PC-9 (cell line): ENCODE measurements around the gene CDK5RAP1.

Source experiments
- CTCF ChIP-seq: fragments of 200-600 bp; sonication (generic); conservative IDR thresholded peaks from 2 replicates; pipeline ENCODE4 v1.6.1; 2017; ENCODE audit warnings: mixed run types, antibody characterized with exemption, mild to moderate bottlenecking, moderate library complexity
- EZH2 ChIP-seq: fragments of 200-600 bp; sonication (generic); IDR thresholded peaks from 2 replicates; pipeline ENCODE4 v1.8.0; 2017; ENCODE audit warnings: antibody characterized with exemption, low read depth

- TF ChIP-seq CTCF: no peak
- no peak for TF ChIP-seq EZH2
Measured at GRCh38 chr20:33332905-33333456, 68.3 kb downstream of the CDK5RAP1 start.
